ENCODE results near the gene LRRC46.

The LRRC46 gene

DNA sequence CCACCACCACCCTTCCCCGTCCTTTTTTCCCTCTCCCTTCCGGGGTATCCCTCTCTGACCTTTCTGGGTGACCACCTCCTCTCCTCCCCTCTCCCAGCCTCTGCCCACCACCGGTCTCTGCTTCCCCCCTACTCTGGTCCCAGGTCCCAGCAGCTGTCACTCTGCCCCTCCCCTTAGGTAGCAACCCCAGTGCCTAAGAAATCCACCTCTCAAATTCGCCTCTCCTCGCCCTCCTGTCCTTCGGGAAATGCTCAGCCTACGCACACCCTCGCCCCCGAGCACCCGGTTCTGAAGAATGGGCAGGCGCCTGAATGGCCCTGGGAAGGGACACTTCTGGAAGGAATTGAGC lies 20.3 kb downstream of the LRRC46 start:
- no peak for DNase-seq (ENCODE audit: low read depth)

DNA sequence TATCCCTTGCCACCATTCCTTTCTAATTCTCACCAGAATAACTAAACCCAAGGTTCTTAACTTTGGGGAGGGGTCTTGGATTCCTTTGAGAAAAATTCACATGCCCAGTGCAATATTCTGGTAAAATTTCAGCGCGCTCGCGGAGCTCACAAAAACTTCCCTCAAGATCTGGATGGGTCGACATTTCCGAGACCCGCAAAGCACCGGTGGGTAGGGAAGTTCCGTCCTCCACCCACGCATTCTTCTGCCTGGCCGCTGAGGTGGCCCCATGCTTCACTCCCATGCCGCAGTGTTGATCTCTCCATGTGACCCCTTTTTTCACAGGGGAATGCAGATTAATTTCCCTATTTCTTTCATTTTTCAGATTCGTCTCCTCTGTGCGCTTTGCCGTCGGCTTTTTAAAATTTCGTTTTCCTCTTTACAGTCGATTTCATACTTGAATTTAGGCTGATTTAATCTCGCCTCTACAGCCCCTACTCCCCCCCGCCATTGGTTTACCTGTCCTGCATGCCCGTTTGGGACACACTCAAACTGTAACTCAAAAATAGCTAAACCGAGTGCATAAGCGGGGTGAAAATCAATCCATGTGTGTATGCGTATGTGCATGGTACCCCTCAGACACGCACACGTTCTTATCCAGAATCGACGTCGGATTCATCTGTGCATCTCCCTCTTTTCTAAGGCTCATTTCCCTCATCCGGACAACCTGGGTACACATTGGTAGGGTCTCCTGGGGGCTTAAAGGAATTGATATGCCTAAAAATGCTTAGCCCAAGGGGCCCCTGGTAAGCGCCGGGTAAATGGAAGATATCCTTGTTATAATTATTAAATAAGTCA lies 20.9 kb downstream of the LRRC46 start:
- DNase-seq (ENCODE audit: low read depth): no peak

DNA sequence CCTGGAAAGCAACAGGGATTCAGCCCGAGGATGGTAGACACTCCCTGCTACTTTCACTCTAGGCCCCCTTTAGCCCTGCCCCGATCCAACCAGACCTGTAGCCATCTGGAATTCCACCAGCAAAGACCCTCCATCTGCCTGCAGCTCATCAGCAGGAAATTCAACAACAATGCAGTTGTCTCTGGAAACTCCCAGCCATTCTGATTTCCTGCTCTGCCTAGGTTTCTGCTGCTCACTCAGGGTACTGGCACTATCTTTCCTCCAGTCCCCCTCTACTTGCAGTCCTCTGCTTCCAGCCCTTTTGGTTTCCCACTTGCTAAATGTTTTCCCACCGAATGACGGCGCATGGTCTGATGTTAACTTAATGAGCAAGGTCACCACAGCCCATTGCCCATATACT lies 22.1 kb downstream of the LRRC46 start:
- no peak for DNase-seq (ENCODE audit: low read depth)

DNA sequence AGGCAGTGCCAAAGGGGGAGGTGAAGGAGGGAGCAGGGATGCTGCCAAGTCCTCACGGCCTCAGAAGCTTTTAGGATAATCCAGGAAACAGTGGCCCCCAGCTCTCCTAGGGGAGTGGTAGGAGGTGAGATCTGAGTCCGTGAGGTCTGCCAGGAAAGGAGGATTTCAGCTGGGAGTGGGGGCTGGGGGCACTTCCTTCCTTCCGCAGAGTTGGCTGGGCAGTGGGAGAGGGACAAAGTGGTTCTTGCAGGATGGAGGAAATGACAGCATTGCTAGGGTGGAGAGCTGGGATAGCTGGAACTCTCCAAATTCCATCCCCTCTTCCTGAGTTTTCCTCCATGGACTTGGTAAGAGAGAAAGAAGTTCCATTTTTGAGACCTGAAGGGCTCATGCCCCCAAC lies 24.3 kb downstream of the LRRC46 start:
- no peak for DNase-seq (ENCODE audit: low read depth)

DNA sequence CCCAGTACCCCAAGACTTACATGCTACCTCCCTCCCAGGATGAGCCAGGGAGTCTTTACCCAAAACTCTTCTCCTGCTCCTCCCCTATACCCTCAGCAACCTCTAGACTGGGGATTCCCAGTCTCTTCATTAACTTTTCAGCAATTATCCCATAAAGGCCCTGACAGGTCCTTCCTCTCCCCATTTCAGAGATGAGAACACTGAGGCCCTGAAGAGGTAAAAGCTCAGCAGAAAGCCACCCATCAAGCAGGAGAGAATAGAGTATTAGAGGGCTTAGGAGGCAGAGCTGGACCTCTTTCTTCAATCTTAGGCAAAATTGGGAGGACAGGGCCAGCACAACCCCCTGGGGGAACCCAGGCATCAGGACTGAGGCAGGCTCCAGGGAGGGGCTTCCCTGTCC lies 25.4 kb downstream of the LRRC46 start:
- no peak for DNase-seq (ENCODE audit: low read depth)

DNA sequence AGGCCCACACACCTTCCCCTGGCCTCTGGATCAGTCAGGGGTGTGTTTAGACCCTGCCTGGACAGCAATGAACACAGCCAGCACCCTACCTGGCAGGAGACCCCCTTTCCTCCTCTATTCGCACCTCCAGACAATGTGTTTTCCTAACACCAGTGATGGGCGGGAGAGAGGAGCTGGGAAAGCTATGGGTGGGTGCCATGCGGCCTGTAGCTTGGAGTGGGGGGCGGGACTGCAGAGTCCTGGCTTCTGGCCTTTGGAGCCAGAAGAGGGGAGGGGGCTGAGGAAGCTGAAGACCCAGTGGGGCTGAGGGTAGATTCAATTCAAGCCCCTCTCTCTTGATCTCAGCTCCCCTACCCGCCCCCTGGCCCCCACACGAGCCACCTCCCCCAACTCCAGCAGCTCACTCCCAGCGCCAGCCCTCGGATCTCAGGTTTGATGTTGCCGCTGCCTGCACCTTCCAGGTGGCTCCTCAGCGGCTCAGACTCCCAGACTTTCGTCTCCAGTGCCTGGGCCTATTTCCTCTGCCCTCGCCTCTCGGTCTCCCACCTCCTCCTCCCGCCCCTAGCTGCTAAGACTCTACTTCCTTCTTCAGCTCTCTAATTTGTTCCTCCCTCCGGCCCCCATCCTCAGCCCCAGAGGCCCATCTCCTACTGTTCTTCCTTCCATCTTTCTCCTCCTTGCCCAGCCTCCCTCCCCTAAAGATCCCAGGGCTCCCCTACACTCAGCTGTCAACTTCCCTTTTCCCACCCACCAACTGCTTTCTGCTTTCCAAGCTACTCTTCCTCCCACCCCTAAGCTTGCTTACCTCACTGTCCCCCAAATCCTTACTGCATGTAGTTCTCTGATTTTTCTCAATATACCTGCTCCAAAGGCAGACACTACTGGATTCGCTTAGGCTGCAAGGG lies 26.3 kb downstream of the LRRC46 start:
- no peak for DNase-seq (ENCODE audit: low read depth)

DNA sequence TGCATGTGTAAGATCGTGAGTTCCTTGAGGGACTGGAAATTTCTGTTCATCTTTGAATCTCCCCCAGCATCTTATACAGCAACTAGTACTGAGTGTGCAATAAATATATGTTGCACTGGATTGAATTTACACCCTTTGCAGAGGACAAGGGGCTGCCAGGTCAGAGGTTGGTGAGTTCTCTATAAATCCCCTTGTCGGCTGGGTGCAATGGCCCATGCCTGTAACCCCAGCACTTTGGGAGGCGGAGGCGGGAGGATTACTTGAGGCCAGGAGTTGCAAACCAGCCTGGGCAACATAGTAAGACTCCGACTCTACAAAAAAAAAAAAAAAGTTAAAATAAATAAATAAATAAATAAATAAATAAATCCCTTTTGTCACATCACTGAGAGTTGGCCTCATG lies 28.9 kb downstream of the LRRC46 start:
- no peak for DNase-seq (ENCODE audit: low read depth)

DNA sequence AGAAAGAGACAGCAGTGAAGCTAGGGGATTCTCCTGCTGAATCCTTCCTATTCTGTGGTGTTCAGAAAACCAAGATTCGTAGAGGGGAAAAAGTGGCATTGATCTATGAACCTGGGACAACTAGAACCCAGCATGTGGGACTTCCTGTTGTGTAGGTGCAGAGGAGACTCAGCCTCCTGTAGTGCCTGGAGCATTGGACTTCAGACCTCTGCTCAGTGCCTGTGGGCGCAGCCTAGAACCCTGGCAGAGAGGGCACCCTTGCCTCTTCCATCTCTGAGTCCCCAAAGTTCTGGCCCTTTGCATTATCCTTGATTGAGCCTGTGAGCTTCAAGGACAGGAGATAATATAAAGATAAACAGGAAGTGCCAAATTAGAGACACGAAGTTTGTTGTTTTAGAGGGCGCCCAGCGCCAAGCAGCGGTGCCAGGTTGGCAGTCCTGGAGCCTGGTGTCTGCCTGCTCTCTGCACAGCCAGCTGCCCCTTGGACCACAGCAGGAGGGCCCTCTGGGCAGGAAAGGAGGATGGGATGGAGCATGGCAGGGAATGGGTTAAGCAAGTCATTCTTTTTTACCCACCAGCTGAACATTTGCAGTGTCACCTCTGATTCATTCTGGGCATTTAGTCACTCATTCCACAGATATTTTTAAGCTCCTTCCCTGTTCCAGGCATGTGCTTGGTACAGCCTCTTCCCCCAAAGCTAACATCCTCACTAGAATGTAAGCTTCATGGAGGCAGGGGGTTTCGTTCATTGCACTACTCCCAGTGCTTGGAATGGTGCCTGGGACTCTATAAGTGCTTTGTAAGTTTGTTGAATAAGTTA lies 31.4 kb downstream of the LRRC46 start:
- no peak for DNase-seq (ENCODE audit: low read depth)

DNA sequence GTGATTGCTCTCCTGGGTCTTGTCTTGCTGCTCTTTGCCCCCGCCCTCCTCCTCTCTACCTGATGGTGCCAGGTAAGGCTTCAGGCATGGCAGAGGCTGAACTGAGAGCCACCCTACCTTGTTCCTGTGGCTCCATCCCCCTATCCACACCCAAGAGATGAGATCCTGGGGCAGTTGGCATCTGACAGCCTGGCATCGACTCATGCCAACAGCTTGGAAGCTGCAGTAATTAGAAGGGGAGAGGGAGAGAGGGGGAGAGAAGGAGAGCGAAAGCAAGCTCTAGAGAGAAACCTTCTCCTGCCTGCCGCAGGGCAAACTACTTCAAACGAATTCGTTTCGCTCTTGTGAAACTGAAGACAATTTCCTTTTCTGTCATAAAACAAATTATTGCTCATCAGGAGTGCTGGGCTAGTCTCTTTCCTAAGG lies 33.3 kb downstream of the LRRC46 start:
- DNase-seq (ENCODE audit: low read depth): no peak

DNA sequence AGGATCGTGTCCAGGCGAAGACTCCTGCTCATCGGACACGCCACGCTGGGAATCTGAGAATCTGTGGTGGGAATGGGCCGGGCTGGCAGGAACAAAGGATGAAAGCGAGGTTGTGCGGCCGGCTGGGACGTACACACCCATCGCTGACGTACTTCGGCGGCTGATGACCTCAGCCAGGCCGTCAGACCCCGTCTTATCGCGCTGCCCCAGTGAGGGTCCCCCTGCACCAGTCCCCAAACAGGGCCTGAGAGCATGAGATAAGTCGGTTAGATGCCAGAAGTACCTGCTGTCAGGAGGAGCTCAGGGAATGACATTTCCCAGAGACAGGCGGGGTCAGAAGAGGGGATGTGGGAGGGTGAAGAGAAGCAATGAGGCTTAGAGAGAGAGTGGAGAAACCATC lies 35.5 kb downstream of the LRRC46 start:
- no peak for DNase-seq (ENCODE audit: low read depth)

DNA sequence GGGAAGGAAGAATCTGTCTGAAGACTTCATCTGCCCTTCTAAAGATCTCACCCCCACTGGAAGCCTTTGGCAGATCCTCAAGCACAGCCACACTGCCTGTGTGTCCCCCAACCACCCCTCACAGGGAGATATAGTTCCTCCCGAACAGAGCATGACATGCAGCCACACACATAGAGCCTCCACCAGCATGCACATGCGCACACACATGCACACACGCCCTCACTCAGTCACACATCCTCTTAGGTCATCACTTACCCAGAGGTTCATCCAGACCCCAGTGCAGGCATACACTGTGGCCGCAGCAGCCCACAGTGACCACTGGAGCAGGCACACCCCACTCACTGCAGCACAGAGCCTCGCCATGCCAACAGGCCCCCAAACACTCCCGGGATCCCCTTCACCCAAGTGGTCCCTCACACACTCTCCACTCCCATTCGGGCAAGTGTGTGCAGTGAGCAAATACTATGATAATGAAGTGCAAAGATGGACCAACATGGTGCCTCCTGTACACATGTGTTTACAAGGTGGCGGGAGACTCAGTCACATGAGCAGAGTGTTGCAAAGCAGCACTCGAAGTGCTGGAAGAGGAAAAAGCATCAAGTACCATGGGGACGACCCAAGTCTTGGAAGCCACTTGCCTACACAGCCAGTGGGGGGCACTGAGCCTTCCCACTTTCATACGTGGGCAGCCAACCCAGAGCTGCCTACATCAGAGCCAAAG lies 36.5 kb downstream of the LRRC46 start:
- DNase-seq (ENCODE audit: low read depth): no peak

DNA sequence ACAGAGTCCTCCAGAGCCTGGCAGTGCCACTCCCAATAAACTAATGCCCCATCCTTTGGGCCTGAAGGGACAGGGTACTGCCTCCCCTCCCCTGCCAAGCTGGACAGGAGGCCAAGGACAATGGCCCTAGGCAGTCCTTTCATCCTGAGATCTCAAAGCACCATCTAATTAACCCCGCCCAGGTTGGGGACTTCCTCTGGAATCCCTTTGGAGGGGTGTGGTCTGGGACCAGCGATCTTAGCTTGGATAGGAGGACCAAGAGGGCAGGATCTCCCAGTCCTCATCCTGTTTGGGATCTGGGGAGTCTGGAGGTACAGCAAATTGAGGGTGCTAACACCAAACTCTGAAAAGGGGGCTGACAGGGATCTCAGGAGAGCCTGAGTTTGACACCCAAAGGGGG lies 37.6 kb downstream of the LRRC46 start:
- DNase-seq (ENCODE audit: low read depth): no peak

DNA sequence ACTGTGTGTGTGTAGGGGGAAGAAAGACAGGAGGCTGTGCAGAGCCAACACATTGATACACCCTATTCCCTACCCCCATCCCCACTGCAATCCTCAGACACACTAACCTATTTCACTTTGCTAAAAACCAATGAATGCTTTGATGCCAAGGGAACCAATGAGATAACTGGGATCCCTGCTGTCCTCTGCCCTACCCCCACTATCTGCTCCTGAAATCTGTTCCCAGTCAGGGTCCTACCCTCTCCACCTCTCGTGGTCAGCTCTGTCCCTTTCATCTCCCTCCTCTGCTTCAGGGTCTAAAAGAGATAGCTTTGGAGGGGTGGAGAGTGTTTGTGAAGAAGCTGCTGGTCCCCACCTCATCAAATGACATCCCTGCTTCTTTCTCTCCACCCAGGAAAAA lies 38.6 kb downstream of the LRRC46 start:
- no peak for DNase-seq (ENCODE audit: low read depth)

DNA sequence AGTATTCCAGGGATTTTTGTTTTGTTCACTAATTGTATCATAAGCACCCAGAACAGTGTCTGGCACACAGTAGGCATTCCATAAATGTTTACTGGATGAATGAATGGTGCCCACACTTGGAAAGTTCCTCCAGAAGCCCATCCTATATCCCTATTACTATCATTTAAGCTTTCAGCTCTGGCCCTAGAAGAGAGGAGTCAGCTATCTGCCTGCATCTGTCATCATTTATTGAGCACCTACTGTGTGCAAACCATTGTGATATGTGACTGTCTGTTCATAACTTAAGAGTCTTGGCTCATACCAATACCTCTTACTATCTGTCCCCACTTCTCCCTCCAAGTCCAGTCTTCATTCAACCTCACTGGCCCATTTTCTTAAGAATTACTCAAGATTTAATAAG lies 39.6 kb downstream of the LRRC46 start:
- DNase-seq (ENCODE audit: low read depth): no peak

DNA sequence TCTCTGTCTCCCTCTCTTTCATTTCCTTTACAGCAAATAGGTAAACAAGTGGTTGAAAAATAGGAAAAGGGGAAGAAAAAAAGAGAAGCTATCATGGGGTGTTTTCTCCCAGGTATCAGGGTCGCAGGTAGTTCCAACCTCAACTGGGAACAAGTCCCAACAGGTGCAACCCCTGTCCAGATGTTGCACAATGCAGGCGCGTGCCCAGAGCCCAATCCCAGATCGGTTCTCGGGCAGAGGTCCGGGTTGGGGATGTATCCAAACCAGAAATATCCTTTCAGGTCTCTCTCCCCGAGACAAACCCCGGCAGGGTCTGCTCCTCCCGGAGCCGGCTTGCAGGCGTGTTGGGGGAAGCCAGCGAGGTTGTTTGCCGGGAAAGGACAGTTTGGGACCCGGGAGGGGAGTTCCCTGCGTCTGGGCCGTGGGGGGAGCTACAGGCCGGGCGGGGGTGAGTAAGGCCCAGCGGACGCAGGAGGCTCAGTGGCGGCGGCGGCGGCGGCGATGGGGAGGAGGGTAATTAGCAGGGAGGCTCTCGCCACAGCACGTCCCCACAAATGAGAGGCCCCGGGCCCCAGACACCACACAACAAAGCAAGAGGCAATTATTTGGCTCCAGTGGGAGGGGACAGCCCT lies 40.7 kb downstream of the LRRC46 start:
- no peak for DNase-seq (ENCODE audit: low read depth)

DNA sequence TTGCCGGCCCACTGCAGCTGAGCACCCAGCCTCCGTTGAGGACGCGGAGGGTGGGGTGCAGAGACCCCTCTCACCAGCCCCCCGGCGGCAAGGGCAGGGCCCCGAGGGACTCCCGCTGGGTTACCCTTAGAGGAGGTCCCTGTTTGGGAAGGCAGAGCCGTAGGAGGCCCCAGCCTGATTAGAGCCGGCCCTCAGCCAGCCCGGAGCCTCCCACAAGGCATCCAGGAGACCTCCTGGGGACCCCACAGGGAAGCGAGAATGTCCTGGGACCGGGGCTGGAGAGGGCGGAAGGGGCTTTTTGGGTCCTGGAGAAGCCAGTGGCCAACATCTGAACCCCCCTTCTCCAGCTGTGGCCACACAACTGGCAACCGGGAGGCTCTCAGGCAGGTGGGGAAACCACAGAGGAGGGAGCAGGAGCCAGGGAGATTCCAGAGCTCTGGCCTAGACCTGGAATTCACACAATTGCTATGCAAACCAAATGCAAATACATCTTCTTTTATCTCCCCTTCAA lies 41.2 kb downstream of the LRRC46 start:
- no peak for DNase-seq (ENCODE audit: low read depth)

DNA sequence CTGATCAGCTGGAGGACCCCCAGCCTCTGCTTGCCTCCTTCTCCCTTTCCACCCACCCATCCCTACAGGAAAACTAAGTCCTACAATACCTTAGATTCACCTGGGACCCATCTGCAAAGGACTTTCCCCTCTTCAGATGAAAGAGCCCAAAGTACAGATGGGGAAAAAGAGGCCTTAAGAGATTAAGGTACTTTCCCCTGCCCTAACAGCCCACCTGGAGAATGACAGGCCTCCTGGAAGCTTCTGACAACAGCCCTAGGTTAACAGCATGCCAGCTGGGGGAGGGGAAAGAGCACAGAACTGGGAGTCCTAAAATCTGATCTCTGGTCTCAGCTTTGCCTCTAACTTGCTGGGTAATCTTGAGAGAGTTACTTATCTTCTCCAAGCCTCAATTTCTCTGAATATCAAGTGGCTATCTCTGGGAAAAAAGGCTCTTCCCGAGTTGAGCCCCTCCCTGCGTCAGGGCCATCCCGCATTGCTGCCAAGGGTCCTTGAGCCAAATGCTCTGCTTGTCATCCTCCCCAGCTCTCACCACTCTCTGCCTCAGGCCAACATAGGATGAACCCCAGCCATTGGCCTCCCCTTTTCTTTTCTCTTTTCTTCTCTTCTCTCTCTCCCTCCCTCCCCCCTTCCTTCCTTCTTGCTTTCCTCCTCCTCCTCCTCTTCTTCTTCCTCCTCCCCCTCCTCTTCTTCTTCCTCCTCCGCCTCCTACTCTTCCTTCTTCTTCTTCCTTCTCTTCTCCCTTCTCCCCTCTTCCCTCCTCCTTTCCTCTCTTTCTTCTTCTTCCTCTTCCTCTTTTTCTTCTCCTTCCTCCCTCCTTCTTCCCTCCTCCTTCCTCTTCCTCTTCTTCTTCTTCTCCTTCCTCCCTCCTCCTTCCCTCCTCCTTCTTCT lies 42.0 kb downstream of the LRRC46 start:
- DNase-seq (ENCODE audit: low read depth): no peak

DNA sequence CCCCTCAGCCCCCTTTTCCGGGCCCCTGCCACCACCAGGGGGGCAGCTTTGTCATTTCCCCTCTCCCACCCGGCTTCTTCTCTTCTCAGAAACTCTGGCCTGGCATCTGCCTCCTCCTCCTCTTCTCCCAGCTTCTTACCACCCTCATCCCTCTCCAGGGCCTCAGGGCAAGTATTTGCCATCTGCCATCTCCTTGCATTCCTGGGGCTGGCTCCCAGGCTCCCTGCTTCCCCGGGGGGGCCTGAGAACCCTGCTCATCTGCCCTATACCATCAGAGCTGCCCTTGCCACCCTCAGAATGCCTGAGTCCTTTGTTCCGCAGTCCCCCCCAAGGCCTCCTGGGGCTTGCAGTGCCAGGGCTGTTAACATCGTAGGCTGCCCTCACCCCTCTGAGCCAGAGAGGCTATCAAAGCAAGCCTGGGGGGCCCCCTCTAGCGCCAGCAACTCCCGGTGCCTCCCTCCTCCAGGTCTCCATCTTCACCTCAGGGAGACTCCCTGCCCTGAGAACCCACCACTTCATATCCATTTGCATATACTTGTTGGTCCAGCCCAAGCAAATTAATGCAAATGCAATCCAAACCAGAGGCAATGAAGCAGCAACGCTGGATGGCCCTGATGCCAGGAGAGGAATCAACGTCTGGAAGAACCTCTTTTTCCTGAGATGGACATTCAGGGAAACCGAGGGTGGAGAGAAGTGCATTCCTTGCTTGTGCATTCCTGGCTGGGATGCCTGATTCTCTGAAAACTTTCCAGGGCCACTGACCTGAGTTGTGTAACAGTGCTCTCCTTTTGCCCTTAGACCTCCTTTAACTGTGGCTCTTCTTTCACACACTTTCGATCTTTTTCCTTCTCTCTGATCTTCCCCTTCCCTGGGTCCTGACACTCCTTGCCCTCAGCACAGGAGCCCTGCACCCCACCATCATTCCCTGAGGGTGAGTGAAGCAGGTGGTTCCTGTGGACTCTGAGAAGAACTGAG lies 43.8 kb downstream of the LRRC46 start:
- no peak for DNase-seq (ENCODE audit: low read depth)

Data from CMK (cell line).